Measurements from ENCODE around the gene CCDC187. TPM values are rescaled to one million over a fixed set of nuclear protein-coding genes. Genes with fewer than 3 reads are reported as not detected.
A peak's percentile ranks its signal among the peaks of the same experiment; 100 is the strongest.

Gene CCDC187
- total RNA-seq, 1 experiment from 2014 or later, result not detected

DNA sequence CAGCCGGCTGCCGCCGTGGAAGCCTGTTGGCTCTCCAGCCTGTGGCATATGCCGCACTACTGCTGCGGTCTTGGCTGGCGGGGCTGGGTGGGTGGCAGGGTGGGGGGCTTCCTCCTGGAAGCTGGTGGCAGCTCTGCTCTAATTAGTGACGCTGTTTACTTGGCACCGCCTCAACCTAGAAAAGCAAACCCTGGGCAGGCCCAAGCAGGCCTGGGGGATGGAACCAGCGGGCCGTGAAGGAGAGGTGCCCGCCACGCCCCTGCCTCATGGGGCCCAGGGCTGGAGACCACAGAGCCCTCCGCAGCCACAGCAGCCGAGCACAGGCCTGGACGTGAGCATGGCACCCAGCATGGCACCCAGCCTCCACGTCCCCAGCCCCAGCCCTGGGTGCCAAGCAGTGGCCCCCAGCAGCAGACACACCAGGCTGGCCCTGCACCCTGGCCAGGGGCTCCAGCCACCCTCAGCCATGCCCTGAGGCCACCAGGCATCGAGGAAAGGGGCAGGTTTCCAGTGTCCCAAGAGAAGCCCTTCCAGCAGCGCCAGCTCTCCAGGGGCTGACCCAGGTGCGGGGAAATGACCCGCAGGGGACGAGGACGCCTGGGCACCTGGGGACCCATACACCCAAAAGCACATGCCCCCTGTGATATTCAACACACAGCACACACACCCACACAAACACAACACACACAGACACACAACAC, 5.4 kb upstream of the CCDC187 start:
- TF ChIP-seq EZH2 (IDR thresholded peaks at IDR 0.05; ENCODE audit: borderline replicate concordance, low read depth, low read length, poor library complexity, severe bottlenecking), result no peak
- no peak for TF ChIP-seq CTCF (conservative IDR thresholded peaks at IDR 0.05; ENCODE audit: low read depth, low read length)
- intact Hi-C loops (cut with micrococcal nuclease; ENCODE audit: unreplicated experiment), result no loop called here
- ChIA-PET POLR2A (ENCODE audit: low non-redundant PET) (no interaction called here), CTCF (no interaction called here)
- Histone ChIP-seq H3K27me3 (replicated peaks; ENCODE audit: insufficient read depth, low read depth, low read length, poor library complexity) (no peaks in the 10 kb centered on the region), H3K27ac (ENCODE audit: low read depth, low read length, poor library complexity, severe bottlenecking) (no peak overlapping the region), H3K36me3 (ENCODE audit: insufficient read depth, low read length, poor library complexity, severe bottlenecking) (no peaks in the 10 kb centered on the region), H3K9me3 (ENCODE audit: low read depth, low read length, poor library complexity, severe bottlenecking) (no peaks in the 10 kb centered on the region), H3K4me3 (ENCODE audit: low read depth, low read length, poor library complexity, severe bottlenecking) (no peak overlapping the region), H3K4me1 (ENCODE audit: insufficient read depth, low read length, poor library complexity, severe bottlenecking) (peaks cover 16% of the 10 kb centered on the region)
- BruUV-seq (replicated peaks), result no TSS peak
- peak; percentile 54 for DNase-seq (ENCODE audit: low spot score)

- TF ChIP-seq EZH2 (IDR thresholded peaks at IDR 0.05; ENCODE audit: borderline replicate concordance, low read depth, low read length, poor library complexity, severe bottlenecking), result no peak
- no peak for TF ChIP-seq CTCF (conservative IDR thresholded peaks at IDR 0.05; ENCODE audit: low read depth, low read length)
- H3K4me1 ChIP-seq (ENCODE audit: insufficient read depth, low read length, poor library complexity, severe bottlenecking), result peaks cover 16% of the 10 kb centered on the region
- intact Hi-C loops (cut with micrococcal nuclease; ENCODE audit: unreplicated experiment), result no loop called here
- no TSS peak for BruUV-seq (replicated peaks)
- no peaks in the 10 kb centered on the region for H3K36me3 ChIP-seq (ENCODE audit: insufficient read depth, low read length, poor library complexity, severe bottlenecking)
- no peaks in the 10 kb centered on the region for H3K9me3 ChIP-seq (ENCODE audit: low read depth, low read length, poor library complexity, severe bottlenecking)
- H3K4me3 ChIP-seq (ENCODE audit: low read depth, low read length, poor library complexity, severe bottlenecking), result no peak overlapping the region
- ChIA-PET POLR2A (ENCODE audit: low non-redundant PET) (no interaction called here), CTCF (no interaction called here)
- no peaks in the 10 kb centered on the region for H3K27me3 ChIP-seq (replicated peaks; ENCODE audit: insufficient read depth, low read depth, low read length, poor library complexity)
- no peak overlapping the region for H3K27ac ChIP-seq (ENCODE audit: low read depth, low read length, poor library complexity, severe bottlenecking)
- no peak for DNase-seq (ENCODE audit: low spot score)
These were observed 4.8 kb upstream of the CCDC187 start for GRCh38 chr9:136308702-136309053.

DNA sequence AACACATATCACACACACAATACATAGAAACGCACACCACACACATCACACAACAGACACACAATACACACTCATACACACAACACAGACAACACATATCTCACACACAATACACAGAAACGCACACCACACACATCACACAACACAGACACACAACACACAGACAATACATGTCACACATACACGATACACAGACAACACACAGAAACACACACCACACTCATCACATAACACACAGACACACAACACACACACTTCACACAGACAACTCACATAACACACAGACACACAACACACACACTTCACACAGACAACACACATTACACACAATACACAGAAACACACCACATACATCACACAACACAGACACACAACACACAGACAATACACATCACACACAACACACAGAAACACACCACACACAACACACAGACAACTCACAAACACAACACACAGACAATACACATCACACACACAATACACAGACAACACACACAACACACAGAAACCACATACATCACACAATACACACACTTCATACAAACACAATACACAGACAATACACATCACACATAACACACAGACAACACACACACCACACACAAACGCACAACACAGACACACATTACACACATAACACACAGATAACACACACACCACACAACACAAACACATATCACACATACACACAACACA, 4.3 kb upstream of the CCDC187 start:
- POLR2A ChIA-PET (ENCODE audit: low non-redundant PET), result no interaction called here
- H3K27me3 ChIP-seq (replicated peaks; ENCODE audit: insufficient read depth, low read depth, low read length, poor library complexity), result no peaks in the 10 kb centered on the region
- no peak for DNase-seq (ENCODE audit: low spot score)
- CTCF ChIA-PET, result no interaction called here
- TF ChIP-seq CTCF (conservative IDR thresholded peaks at IDR 0.05; ENCODE audit: low read depth, low read length) (no peak), EZH2 (IDR thresholded peaks at IDR 0.05; ENCODE audit: borderline replicate concordance, low read depth, low read length, poor library complexity, severe bottlenecking) (no peak)
- no peaks in the 10 kb centered on the region for H3K36me3 ChIP-seq (ENCODE audit: insufficient read depth, low read length, poor library complexity, severe bottlenecking)
- H3K27ac ChIP-seq (ENCODE audit: low read depth, low read length, poor library complexity, severe bottlenecking), result no peak overlapping the region
- H3K4me1 ChIP-seq (ENCODE audit: insufficient read depth, low read length, poor library complexity, severe bottlenecking), result peaks cover 16% of the 10 kb centered on the region
- intact Hi-C loops (cut with micrococcal nuclease; ENCODE audit: unreplicated experiment), result no loop called here
- no peaks in the 10 kb centered on the region for H3K9me3 ChIP-seq (ENCODE audit: low read depth, low read length, poor library complexity, severe bottlenecking)
- no TSS peak for BruUV-seq (replicated peaks)
- no peak overlapping the region for H3K4me3 ChIP-seq (ENCODE audit: low read depth, low read length, poor library complexity, severe bottlenecking)
